Caki2 (cell line): ENCODE measurements around the gene CENPB. TPM values are rescaled to one million over a fixed set of nuclear protein-coding genes. Genes with fewer than 3 reads are reported as not detected.
A peak's percentile ranks its signal among the peaks of the same experiment; 100 is the strongest.

Experiments used
- DNase-seq: peaks from one replicate; pipeline ENCODE4 v3.0.0-alpha.2; 2015; ENCODE audit warnings: low read depth
- in situ Hi-C: cut with HindIII; loops from 2 replicates; pipeline ENCODE4 v1.10.0; 2016; ENCODE audit warnings: low sequenced_read_pairs, low pct_unique_long_range_greater_than_20kb, mixed read lengths
- total RNA-seq: library from RNA; depleted of rRNA; stranded (reverse); fragments of >200 nt; shearing (Covaris generic); gene quantifications from 2 replicates; pipeline ENCODE4 v1.2.3, GENCODE V29; 2014; ENCODE audit warnings: low replicate concordance

Gene CENPB
- total RNA-seq, 1 experiment from 2014 or later, result 101 TPM

DNA sequence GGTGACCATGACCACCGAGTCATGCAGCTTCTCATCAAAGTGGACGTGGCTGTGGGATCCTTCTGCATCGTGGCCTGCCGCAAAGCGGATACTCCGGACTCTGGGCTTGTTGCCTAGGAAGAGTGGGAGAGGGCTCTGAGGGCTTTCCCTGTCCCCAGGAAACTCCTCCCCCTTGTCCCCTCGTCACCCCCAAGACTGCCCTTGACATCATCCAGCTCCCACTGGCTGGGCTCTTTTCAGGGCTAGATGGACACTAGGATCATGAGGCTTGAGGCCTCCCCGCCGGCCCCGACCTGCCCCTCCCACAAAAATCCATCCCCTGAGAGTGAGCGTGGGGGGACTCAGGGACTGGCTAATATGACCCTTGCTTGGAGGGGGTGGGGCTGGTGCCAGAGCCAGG, 28.0 kb downstream of the CENPB start:
- DNase-seq, result no peak

DNA sequence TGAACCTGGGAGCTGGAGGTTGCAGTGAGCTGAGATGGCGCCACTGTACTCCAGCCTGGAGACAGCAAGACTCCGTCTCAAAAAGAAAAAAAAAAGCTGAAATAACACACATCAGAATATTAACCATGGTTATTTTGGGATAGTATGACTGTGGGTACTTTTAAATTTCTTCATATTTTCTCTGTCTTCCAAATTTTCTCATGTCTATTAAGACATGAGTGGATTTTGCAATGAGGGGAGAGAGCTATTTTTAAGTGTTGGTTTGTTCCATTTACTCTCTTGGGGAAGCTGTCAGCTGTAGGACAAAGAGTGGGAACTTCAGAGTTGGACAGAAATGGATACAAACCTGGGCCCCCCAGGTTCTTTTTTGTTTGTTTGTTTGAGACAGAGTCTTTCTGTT, 29.3 kb downstream of the CENPB start:
- no peak for DNase-seq
- in situ Hi-C loops, result no loop called here

More for the DNA sequence above, 28.0 kb downstream of the CENPB start:
- in situ Hi-C loops, result no loop called here

DNA sequence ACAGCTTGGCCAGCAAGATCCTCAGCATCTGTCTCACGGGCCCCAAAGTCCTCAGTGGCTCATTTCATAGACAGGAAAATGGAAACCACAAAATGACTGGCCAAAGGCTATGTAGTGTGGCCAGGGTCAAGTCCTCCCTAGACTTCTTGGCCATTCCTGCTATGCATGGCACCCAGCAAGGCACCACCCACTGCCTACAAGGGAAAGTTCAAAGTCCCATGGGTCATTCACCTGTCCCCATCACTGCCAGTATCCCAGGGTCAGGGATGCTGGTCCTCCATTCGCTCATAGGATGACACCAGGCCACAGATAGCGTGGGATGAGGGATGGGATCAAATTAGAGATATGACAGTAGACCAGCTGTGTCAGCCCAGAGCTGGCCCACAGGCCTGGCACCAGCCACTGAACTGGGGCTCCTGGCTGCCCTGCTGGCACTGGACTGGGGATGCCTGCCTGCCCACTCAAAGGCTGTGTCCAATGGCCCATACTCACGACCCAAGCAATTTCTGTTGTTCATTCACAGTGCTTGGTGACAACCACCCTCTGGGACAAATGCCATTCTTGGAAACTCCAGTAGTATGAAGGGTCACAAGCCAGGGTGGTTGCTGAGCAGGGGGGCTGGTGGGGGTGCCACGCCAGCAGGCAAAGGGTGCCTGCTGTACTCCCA, 30.6 kb downstream of the CENPB start:
- DNase-seq, result no peak
- in situ Hi-C loops, result no loop called here

DNA sequence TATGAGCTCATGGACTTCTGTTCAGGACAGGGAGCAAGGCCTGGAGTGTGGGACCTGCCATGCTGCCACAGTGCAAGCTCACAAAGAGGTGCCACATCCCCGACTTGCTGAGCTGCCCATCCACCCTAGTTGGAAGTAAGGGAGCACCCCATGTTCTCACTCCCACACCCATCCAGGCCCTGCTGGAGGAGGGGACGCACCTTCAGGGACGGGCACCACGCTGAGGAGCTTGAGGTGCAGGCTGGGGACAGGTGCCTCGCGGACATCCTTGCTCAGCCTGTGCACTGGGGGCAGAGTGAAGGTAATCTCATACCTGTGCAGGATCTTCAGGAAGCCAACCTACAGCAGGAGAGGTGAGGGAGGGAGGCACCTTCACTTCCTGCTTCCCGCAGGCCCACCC, 31.3 kb downstream of the CENPB start:
- in situ Hi-C loops, result no loop called here
- DNase-seq, result no peak

DNA sequence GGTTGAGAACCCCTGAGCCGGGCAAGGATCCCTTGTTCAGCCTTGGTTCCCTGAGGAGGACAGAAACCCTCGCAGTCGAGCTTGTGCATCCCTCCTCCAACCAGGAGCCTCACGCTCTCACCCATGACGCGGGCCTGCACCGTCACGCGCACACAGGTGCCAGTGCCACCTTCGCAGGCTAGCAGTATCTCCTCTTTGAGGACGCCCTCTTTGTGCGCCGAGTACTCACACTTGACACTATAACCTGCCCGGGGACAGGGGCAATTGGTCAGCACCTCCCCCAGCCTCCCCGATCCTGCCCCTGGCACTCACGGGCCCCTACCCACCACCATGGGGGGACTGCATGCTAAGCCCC, 32.3 kb downstream of the CENPB start:
- no peak for DNase-seq
- in situ Hi-C loops, result no loop called here

DNA sequence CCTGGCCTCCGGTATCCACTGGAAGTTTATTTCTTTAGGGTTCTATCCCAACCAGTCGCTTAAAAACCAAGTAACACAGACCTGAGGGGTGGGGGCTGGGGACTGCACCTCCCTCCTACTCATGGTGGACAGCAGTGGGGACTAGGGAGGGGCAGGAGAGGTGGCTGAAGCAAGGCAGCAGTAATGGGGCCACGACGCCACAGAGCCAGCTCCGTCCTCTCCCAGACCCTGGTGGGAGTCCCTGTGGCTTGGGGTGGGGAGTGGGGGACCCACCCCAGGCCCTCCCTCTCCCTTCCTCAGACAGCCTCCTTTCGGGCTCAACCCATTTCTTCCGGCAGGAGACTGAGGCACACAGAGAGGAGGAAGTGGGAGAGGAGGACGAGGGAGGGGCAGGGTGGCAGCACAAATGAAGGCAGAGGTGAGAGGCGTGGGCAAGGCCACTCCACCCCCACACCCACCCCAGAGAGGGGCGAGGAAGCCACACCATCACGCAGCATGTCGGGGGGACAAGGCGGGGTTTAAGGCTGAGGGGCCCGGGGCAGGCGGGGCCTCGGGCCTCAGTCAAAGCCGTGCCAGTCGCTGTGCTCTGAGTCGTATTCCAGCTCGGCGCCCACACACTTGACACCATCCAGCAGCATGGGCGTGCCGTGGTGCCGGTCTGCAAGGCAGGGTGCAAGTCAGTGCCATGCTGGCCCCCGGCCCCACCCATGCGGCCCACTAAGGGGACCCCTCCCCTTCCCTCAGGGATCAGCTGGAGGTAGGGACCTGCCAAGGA, 32.9 kb downstream of the CENPB start:
- DNase-seq, result no peak
- in situ Hi-C loops, result no loop called here

DNA sequence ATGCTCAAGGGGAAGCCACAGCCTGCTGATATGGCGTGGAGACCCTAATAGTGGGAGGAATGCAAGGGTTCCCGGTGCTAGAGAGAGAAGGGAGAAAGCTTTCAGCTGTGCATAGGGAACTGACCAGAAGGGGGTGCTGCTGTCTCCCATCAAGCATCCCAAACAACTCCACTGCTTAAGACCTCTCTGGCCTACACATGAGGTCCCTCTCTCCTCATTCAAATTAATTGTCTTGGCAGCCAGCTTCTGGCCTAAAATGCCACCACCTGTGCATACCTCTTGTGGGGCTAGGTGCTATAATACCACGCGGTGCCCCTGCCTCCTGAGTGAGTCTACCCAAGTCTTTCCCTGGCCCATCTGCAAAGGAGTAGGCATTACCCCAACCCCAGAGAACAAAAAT, 33.4 kb downstream of the CENPB start:
- peak; percentile 38 for DNase-seq
- in situ Hi-C loops, result no loop called here

DNA sequence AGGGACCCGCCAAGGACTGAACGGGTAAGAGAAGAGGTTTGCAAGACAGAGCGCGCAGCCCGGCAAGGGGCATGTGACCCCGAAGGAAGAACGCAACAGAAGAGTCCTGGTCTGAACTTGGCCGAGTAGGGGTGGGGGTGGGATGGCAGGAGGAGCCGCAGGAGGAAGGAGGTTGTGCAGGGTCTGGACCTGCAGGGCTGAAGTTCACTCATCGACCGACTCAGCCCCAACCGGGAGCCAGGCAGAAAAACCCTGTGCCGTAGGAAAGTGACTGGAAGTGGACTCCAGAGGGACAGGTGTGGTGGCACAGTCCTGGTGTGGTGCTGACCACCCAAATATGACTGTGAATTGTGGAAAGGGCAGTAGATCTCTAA, 34.2 kb downstream of the CENPB start:
- DNase-seq, result no peak
- in situ Hi-C loops, result no loop called here

DNA sequence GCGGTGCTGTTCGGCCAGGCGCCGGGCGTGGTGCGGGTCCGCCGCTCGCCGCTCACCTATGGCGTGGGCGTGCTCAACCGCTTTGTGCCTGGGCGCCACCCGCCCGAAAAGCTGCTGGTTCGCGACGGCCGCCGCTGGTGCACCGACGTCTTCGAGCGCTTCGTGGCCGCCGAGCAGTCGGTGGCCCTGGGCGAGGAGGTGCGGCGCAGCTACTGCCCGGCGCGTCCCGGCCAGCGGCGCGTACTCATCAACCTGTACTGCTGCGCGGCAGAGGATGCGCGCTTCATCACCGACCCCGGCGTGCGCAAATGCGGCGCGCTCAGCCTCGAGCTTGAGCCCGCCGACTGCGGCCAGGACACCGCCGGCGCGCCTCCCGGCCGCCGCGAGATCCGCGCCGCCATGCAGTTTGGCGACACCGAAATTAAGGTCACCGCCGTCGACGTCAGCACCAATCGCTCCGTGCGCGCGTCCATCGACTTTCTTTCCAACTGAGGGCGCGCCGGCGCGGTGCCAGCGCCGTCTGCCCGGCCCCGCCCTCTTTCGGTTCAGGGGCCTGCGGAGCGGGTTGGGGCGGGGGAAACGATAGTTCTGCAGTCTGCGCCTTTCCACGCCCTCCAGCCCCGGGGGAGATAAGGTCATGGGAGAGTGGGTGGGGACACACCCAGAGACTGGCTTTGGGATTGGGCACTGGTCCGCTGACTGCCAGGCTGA, 34.7 kb downstream of the CENPB start:
- in situ Hi-C loops, result no loop called here
- no peak for DNase-seq

DNA sequence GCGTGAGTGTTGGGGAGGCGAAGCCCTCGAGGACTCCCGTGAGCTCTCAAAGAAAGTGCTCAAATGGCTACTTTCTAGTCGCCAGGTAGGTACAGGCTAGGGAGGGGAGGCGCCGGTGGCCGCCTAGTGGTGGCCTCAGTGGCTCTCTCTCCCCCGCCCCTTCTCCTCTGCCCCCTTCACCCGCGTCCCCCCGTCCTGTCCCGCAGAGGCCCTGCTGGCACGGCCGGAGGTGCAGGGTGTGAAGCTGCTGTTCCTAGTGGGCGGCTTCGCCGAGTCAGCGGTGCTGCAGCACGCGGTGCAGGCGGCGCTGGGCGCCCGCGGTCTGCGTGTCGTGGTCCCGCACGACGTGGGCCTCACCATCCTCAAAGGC, 35.2 kb downstream of the CENPB start:
- no peak for DNase-seq
- in situ Hi-C loops, result no loop called here

DNA sequence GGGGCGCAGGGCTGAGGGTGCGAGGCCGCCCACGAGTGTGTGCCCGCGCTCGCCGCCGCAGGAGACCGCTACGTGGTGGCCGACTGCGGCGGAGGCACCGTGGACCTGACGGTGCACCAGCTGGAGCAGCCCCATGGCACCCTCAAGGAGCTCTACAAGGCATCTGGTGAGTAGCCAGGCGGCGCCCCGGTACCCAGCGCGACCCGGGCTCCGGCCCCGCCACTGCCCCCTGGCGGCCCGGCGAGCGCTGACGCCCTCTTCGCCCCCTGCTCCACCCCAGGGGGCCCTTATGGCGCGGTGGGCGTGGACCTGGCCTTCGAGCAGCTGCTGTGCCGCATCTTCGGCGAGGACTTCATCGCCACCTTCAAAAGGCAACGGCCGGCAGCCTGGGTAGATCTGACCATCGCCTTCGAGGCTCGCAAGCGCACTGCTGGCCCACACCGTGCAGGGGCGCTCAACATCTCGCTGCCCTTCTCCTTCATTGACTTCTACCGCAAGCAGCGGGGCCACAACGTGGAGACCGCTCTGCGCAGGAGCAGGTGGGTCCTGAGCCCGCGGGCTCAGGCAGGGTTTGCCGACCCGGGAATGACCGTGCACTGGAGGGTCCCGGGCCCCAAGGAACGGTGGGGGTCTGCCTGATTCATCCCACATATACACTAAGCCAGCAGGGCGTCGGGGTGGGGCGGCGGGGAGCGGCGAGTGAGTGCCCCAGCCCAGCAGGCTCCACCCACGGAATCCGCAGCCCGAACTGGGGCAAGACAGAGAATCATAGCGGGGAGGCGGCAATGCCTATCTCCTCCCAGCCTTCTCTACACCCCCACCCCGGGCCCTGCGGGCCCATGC, 36.6 kb downstream of the CENPB start:
- DNase-seq, result peak; percentile 49
- in situ Hi-C loops, result no loop called here

DNA sequence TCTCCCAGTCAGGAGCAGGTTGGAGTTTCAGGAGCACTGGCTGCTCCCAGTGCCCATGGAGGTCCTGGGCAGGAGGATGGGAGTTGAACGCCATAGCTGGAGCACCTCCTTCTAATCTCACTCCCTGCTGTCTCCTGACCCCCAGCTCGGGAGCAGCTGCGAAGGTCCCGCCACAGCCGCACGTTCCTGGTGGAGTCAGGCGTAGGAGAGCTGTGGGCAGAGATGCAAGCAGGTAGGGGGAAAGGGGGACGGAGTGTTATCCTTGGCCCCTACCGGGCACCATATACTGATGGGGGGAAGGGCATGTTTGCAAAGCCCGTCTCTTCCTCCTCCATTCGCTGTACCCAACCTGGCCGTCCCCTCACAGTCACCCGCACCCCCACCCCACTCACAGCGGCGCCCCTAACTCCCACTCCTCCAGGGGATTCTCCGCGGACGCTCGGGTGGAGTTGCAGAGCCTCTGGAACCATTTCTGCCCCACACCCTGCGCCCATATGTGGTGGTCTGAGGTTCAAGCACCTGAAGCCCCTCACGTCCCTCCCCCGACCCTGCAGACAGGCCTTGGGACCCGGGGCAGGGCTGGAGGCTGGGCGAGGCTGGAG, 37.4 kb downstream of the CENPB start:
- no peak for DNase-seq
- in situ Hi-C loops, result no loop called here

DNA sequence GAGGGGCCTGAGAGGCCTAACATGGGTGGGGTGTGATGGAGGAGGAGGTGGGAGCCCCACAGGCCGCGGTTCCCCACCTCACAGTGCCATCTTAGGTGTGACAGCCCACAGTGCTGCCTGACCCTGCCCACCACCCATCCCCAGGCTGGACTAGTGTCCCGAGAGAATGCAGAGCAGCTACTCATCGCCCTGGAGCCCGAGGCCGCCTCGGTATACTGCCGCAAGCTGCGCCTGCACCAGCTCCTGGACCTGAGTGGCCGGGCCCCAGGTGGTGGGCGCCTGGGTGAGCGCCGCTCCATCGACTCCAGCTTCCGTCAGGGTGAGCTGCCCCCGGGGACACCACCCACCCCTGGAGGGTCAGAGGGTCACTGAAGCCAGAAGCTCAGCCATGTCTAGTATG, 38.5 kb downstream of the CENPB start:
- no peak for DNase-seq
- in situ Hi-C loops, result no loop called here

DNA sequence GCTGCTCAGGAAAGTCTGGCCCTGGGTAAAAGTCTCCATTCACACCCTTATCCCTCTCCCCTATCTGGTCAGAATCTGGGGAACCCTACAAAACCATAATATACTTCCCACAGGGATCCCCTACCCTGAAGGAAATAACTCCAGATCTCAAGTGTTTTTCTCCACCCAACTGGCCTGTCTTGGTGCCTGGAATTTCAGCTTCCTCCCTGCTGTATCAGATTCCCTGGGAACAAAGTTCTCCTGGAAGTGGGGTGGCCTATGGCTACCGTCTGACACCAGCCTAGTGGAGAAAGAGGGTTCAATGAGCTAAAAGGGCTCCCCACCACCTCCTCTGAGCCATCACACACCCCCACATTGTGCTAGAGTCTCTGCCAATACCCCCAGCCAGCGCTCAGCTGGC, 39.1 kb downstream of the CENPB start:
- in situ Hi-C loops, result no loop called here
- DNase-seq, result no peak

DNA sequence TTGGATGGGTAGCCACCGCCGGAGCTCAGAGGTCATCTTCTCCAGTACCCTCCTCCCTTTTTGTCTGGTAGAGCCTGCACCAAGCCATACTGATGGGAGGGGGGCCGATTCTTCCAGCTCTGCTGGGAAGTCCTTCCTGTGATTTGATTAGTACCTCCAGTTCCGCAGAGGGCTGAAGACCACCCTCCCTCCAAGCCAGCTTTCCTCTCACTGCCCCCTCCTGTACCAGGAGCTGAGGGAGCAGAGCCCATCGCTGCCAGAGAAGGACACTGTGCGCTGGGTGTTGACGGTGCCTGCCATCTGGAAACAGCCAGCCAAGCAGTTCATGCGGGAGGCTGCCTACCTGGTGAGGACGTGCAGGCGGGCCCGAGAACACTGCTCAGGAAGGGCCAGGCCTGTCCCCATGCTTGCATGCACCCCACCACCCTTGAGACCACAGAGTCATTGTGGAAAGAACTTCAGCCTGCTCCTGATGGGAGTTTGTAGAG, 40.8 kb downstream of the CENPB start:
- no peak for DNase-seq
- in situ Hi-C loops, result no loop called here

DNA sequence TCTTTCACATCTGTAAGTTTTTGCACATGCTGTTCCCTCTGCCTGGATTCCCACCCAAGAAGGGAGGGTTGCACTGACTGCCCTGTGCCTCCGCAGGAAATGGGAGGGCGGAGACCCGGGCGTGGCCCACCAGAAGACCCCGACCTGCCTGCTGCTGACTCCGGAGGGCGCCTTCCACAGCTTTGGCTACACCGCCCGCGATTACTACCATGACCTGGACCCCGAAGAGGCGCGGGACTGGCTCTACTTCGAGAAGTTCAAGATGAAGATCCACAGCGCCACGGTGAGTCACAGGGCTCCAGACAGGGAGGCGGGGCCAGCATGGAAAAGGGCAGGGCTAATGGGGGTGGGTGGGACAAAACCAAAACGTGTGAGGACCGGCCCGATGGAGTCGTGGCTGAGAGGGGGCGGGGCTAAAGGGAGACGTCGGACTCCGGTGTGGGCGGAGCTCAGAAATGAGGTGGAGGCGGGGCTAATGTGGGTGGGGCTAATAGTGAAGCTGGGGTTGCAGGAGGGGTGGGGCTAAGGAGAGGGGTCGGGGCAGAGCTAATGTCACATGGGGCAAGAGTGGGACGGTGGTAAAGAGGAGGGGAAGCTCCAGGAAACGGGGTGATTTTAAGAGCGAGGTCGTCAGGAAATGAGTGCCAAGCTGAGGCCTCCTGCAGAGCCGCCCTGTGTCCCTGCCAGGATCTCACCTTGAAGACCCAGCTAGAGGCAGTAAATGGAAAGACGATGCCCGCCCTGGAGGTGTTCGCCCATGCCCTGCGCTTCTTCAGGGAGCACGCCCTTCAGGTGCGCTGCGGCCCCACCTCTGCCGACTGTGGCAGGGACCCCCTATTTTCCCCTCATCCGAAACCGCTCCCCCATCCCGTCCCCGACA, 41.5 kb downstream of the CENPB start:
- in situ Hi-C loops, result no loop called here
- peak; percentile 83 for DNase-seq

DNA sequence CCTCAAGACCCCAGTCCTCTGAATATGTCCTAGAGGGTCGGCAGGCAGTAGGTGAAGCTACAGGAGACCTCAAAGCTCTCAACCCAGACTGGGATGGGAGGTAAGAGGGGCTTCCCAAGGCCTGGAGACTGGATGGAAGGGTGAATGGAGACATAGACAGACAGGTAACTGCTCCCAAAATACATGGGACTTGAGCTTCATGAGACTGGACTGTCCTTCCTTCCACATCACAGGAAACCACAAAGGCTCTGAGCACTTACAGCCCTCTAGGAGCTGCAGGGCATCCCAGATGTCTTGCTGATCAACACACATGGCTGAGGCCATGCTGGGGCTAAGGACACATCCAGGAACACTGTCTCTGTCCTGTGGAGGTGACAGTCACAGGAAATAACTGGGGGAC, 42.5 kb downstream of the CENPB start:
- in situ Hi-C loops, result no loop called here
- DNase-seq, result no peak
